ENCODE measurements around the gene PIH1D1. TPM values are rescaled to one million over a fixed set of nuclear protein-coding genes. Genes with fewer than 3 reads are reported as not detected.
A peak's percentile ranks its signal among the peaks of the same experiment; 100 is the strongest.

PIH1D1 gene
- total RNA-seq, 1 experiment from 2014 or later: 146 TPM

DNA sequence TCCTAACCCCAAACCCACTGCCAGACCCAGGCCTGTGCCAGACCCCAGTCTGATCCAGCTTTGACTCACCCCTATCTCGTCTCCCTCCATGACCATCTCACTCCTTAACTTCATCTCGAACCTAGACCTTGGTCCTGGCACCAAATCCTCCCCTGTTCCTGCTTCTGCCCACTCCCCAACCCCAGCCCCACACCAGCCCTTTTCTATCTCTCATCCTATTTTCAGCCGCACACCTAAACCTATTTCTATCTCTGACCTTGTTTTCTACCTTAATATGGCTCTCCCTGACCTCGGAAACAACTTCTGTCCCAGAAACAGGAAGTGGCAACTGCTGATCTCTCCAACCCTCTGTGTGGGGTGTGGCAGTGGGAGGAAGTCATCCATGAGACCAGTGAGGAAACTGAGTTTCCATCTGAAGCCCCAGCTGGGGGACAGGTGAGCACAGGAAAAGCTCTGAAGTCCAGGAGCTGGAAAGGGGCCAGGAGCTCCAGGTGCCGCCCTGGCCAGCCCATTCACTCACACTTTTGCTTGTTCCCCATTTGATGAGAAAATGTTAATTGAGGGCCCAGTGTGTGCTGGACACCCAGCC, 42.1 kb downstream of the PIH1D1 start:
- no peak for DNase-seq (ENCODE audit: low read depth)

DNA sequence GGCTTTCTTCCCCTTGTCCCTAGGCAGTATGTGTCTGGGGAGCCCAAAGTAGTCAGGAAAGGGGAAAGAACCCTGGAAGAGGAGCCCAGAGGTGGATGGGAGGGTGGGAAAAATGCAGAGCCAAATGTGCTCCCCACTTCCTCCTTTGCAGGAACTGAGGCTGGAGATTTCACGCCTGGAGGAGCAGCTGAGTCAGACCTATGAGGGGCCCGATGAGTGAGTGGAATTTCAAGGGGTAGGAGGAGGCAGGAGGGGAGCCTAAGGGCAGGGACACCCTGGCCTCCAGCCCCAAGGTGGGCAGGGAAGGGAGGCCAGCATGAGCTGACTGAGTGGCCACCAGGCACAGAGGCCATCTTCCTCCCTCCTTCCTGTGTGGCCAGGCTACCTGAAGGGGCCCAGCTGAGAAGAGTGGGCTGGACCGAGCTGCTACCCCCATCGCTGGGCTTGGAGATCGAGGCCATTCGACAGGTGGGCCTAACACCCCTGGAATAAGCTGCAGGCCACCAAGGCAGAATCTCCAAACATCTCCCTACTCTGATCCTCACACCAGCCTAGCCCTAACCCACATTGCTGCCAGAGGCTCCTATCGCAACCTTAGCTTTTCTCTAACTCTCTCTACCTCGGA, 42.7 kb downstream of the PIH1D1 start:
- in situ Hi-C loops (cut with HindIII; ENCODE audit: low pct_unique_long_range_greater_than_20kb, low sequenced_read_pairs): no loop called here

More for the DNA sequence above, 42.1 kb downstream of the PIH1D1 start:
- in situ Hi-C loops (cut with HindIII; ENCODE audit: low pct_unique_long_range_greater_than_20kb, low sequenced_read_pairs): no loop called here

DNA sequence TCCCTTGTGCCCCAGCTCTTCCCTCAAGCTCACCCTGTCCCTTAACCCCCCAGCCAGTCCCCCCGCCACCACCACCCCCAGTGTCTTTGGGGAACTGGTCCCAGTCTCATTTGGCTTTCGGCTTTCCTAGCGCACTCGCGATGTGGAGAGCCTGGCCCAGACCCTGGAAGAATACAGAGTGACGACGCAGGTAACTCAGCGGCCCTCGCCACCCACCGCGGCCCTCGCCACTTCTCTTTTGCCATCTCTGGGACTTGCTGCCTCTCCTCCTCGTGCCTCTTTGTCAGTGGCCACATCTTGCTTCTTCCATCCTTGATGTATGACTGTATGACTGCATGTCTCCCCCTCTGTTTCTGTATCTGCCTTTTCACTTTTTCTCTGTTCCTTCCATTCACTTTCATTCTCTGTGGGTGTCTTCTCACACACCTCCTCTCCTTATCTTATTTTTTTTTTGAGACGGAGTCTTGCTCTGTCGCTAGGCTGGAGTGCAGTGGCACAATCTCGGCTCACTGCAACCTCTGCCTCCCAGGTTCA, 44.1 kb downstream of the PIH1D1 start:
- DNase-seq (ENCODE audit: low read depth): no peak
- in situ Hi-C loops (cut with HindIII; ENCODE audit: low pct_unique_long_range_greater_than_20kb, low sequenced_read_pairs): no loop called here

More for the DNA sequence above, 42.7 kb downstream of the PIH1D1 start:
- peak; percentile 63 for DNase-seq (ENCODE audit: low read depth)

DNA sequence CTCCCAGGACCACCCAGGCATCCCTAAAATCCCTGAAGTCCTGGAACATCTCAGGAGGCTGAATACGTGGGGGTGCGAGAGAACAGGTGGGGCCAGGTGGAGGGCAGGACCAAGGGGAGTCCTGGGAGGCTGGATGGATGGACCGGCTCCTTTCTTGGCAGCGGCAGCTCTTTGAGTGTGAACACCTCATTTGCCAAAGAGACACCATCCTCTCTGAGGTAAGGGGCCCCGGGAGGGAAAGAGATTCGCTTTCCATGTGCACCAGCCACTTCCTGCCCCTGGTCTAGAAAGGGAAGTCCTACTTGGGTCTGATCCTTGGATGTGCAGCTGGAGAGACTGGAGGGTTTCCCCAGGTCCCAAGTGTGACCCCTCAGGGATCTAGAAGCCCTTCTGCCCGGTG, 44.5 kb downstream of the PIH1D1 start:
- in situ Hi-C loops (cut with HindIII; ENCODE audit: low pct_unique_long_range_greater_than_20kb, low sequenced_read_pairs): no loop called here
- DNase-seq (ENCODE audit: low read depth): no peak

DNA sequence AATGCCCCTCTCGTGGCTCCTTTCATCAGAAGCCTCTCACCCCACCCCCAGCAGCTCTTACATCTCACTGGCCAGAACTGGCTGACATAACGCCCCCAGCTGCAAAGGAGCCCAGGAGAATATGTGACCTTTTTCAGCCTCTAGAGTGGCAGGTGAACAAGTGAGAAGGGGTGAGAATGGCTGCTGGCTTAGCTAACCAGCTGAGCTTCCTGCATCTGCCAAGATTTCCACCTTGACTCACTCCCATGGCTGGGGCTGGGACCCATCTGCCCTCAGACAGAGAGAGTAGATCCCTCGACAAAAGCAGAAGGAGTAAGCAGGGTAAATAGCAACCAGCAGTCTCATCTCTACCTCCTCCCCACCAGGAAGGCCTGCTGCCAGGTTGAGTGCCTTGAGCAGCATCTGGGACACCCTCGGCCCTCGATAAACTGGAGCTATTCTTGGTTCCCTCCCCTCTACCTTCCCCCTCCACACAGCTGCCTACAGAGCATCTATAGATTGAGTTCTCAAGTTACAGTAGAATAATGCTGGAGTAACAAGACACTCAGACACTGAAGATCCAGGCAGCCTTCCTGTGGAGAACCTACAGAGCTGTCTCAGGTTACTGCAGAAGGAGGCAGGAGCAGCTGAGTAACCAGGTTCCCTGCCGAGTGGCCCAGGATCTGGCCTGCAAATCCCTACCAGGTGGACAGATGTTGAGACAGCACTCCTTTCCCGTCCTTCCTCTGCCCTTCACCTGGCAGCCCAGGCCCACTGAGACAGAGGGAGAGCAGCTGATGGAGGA, 48.0 kb downstream of the PIH1D1 start:
- no peak for DNase-seq (ENCODE audit: low read depth)
- in situ Hi-C loops (cut with HindIII; ENCODE audit: low pct_unique_long_range_greater_than_20kb, low sequenced_read_pairs): no loop called here

DNA sequence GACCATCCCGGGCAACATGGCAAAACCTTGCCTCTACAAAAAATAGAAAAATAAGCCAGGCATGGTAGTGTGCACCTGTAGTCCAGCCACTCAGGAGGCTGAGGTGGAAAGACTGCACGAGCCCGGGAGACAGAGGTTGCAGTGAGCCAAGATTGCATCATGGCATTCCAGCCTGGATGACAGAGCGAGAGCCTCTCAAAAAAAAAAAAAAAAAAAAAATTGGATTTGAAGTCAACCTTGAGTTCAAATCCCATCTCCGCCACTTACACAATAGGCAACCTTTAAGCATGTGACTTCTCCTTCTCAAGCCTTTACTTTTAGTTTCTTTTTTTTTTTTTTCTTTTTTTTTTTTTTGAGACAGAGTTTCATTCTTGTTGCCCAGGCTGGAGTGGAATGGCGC, 51.6 kb downstream of the PIH1D1 start:
- in situ Hi-C loops (cut with HindIII; ENCODE audit: low pct_unique_long_range_greater_than_20kb, low sequenced_read_pairs): no loop called here
- no peak for DNase-seq (ENCODE audit: low read depth)

DNA sequence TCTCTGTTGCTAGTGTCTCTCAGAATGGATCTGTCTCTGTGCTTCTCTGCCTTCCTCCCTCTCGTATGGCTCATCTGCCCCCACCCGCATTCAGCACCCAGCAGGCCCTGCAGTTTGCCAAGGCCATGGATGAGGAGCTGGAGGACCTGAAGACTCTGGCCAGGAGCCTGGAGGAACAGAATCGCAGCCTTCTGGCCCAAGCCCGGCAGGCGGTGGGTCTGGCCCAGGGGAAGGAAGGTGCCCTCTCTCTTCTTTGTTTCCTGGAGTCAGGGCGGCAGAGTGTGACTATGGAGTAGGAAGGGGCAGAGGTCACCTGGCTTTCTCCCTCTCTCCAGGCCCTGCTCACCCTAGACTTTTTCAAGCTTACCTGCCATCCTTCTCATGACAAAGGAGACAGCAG, 52.7 kb downstream of the PIH1D1 start:
- DNase-seq (ENCODE audit: low read depth): no peak
- in situ Hi-C loops (cut with HindIII; ENCODE audit: low pct_unique_long_range_greater_than_20kb, low sequenced_read_pairs): no loop called here

DNA sequence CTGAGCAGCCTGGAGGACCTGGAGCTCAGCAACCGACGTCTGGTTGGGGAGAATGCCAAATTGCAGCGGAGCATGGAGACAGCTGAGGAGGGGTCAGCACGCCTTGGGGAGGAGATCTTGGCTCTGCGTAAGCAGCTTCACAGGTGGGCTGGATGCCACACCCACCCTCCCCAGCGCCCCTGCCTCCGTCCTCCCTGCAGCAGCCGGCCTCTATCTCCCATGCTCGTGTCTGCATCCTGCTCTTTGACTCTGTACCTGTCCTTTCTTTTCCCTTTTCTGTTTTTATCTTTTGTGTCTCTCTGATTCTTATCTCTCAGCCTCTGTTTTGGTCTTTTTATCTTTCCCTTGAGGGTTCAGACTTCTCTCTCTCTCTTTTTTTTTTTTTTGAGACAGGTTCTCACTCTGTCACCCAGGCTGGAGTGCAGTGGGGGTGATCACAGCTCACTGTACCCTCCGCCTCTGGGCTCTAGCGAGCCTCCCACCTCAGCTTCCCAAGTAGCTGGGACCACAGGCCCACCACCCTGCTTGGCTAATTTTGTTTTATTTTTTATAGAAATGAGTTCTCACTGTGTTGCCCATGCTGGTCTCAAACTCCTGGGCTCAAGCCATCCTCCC, 53.5 kb downstream of the PIH1D1 start:
- in situ Hi-C loops (cut with HindIII; ENCODE audit: low pct_unique_long_range_greater_than_20kb, low sequenced_read_pairs): no loop called here

DNA sequence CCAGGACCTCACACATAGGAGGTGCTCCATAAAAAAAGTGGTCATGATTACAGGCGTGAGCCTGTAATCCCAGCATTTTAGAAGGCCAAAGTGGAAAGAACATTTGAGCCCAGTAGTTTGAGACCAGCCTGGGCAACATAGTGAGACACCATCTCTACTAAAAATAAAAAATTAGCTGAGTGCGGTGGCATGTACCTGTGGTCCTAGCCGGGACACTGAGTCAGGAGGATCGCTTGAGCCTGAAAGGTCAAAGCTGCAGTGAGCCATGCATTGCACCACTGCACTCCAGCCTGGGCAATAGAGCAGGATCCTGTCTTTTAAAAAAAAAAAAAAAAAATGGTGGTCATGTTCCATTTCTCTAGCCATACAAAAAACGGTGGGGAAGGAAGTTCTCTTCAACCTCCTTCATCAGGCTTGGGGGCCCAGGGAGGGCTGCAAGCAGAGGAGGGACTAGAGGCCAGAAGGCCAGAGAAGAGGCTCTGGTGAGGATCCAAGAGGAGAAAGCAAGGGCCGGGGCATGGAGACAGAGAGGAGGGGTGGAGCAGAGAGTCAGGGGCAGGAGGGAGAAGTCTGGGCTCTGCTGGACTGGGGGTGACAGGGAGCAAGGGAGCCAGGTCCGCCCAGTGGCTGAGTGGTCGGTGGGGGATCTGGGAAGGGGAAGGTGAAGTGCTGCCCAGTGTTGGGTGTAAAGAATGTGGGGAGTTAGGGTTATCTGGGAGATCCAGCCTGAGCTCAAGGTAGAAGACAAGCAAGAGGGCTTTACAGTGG, 54.7 kb downstream of the PIH1D1 start:
- DNase-seq (ENCODE audit: low read depth): no peak
- in situ Hi-C loops (cut with HindIII; ENCODE audit: low pct_unique_long_range_greater_than_20kb, low sequenced_read_pairs): no loop called here

More for the DNA sequence above, 53.5 kb downstream of the PIH1D1 start:
- no peak for DNase-seq (ENCODE audit: low read depth)

Other genes with a start within 250 kb of the PIH1D1 start
- gene SLC6A16, start 126.6 kb downstream of the PIH1D1 start, total RNA-seq (2014; rRNA removed; shearing (Covaris generic); ENCODE audit: low replicate concordance): 0.90 and 1.6 TPM in 2 replicates
- not detected in 2 replicates for gene CD37, start 116.4 kb downstream of the PIH1D1 start, total RNA-seq (2014; rRNA removed; shearing (Covaris generic); ENCODE audit: low replicate concordance)
- 36.8 and 42.4 TPM in 2 replicates for gene TEAD2, start 89.4 kb downstream of the PIH1D1 start, total RNA-seq (2014; rRNA removed; shearing (Covaris generic); ENCODE audit: low replicate concordance)
- 0.30 TPM in 1 of 2 replicates, not detected in the other for gene DKKL1, start 87.9 kb downstream of the PIH1D1 start, total RNA-seq (2014; rRNA removed; shearing (Covaris generic); ENCODE audit: low replicate concordance)
- 0.30 TPM in 1 of 2 replicates, not detected in the other for gene KASH5, start 63.6 kb downstream of the PIH1D1 start, total RNA-seq (2014; rRNA removed; shearing (Covaris generic); ENCODE audit: low replicate concordance)
- gene PTH2, start 28.4 kb downstream of the PIH1D1 start, total RNA-seq (2014; rRNA removed; shearing (Covaris generic); ENCODE audit: low replicate concordance): not detected in 2 replicates
- gene GFY, start 26.4 kb downstream of the PIH1D1 start, total RNA-seq (2014; rRNA removed; shearing (Covaris generic); ENCODE audit: low replicate concordance): not detected in 2 replicates
- gene SLC17A7, start 10.3 kb downstream of the PIH1D1 start, total RNA-seq (2014; rRNA removed; shearing (Covaris generic); ENCODE audit: low replicate concordance): not detected in 2 replicates
- gene ALDH16A1, start 1.4 kb upstream of the PIH1D1 start, total RNA-seq (2014; rRNA removed; shearing (Covaris generic); ENCODE audit: low replicate concordance): 83.2 and 88.7 TPM in 2 replicates
- 0.35 and 0.71 TPM in 2 replicates for gene FLT3LG, start 22.4 kb upstream of the PIH1D1 start, total RNA-seq (2014; rRNA removed; shearing (Covaris generic); ENCODE audit: low replicate concordance)
- 2,724 and 3,070 TPM in 2 replicates for gene RPL13A, start 35.8 kb upstream of the PIH1D1 start, total RNA-seq (2014; rRNA removed; shearing (Covaris generic); ENCODE audit: low replicate concordance)
- 2,936 and 3,126 TPM in 2 replicates for gene RPS11, start 44.6 kb upstream of the PIH1D1 start, total RNA-seq (2014; rRNA removed; shearing (Covaris generic); ENCODE audit: low replicate concordance)
- gene FCGRT, start 60.8 kb upstream of the PIH1D1 start, total RNA-seq (2014; rRNA removed; shearing (Covaris generic); ENCODE audit: low replicate concordance): 75.4 and 121 TPM in 2 replicates
- gene RCN3, start 76.2 kb upstream of the PIH1D1 start, total RNA-seq (2014; rRNA removed; shearing (Covaris generic); ENCODE audit: low replicate concordance): 0.27 and 0.52 TPM in 2 replicates
- gene NOSIP, start 128.7 kb upstream of the PIH1D1 start, total RNA-seq (2014; rRNA removed; shearing (Covaris generic); ENCODE audit: low replicate concordance): 172 and 190 TPM in 2 replicates
- 9.5 TPM in 1 of 2 replicates, not detected in the other for gene PRRG2, start 129.5 kb upstream of the PIH1D1 start, total RNA-seq (2014; rRNA removed; shearing (Covaris generic); ENCODE audit: low replicate concordance)
- 1.3 and 2.3 TPM in 2 replicates for gene PRR12, start 139.4 kb upstream of the PIH1D1 start, total RNA-seq (2014; rRNA removed; shearing (Covaris generic); ENCODE audit: low replicate concordance)
- gene RRAS, start 188.3 kb upstream of the PIH1D1 start, total RNA-seq (2014; rRNA removed; shearing (Covaris generic); ENCODE audit: low replicate concordance): 140 and 190 TPM in 2 replicates
- 18.5 and 28.2 TPM in 2 replicates for gene SCAF1, start 190.4 kb upstream of the PIH1D1 start, total RNA-seq (2014; rRNA removed; shearing (Covaris generic); ENCODE audit: low replicate concordance)
- gene IRF3, start 214.0 kb upstream of the PIH1D1 start, total RNA-seq (2014; rRNA removed; shearing (Covaris generic); ENCODE audit: low replicate concordance): 116 and 227 TPM in 2 replicates
- gene BCL2L12, start 214.1 kb upstream of the PIH1D1 start, total RNA-seq (2014; rRNA removed; shearing (Covaris generic); ENCODE audit: low replicate concordance): 3.0 TPM in 1 of 2 replicates, not detected in the other
- 432 and 563 TPM in 2 replicates for gene PRMT1, start 225.5 kb upstream of the PIH1D1 start, total RNA-seq (2014; rRNA removed; shearing (Covaris generic); ENCODE audit: low replicate concordance)
- 1.1 and 3.2 TPM in 2 replicates for gene ADM5, start 237.8 kb upstream of the PIH1D1 start, total RNA-seq (2014; rRNA removed; shearing (Covaris generic); ENCODE audit: low replicate concordance)
- 21.2 and 26.7 TPM in 2 replicates for gene CPT1C, start 239.3 kb upstream of the PIH1D1 start, total RNA-seq (2014; rRNA removed; shearing (Covaris generic); ENCODE audit: low replicate concordance)

Measured in Caki2 (cell line).